Upper lobe of right lung (tissue), 1 donor: ENCODE data around the gene CCDC88B. TPM values are rescaled to one million over a fixed set of nuclear protein-coding genes. Genes with fewer than 3 reads are reported as not detected.

Source experiments
- ATAC-seq: fragments of 200-7000 bp; cut with Tn5 transposase; one replicate; pipeline ENCODE4 v1.9.1; 2020; ENCODE audit warnings: mild to moderate bottlenecking, moderate library complexity
- DNase-seq: peaks from one replicate; pipeline ENCODE4 v3.0.0-alpha.2; 2020
- H3K27ac ChIP-seq: fragments of 200-600 bp; one replicate; pipeline ENCODE4 v1.8.0; 2022
- H3K27me3 ChIP-seq: fragments of 200-600 bp; one replicate; pipeline ENCODE4 v1.8.0; 2022; ENCODE audit warnings: mild to moderate bottlenecking
- H3K36me3 ChIP-seq: fragments of 200-600 bp; one replicate; pipeline ENCODE4 v1.8.0; 2022
- H3K4me1 ChIP-seq: fragments of 200-600 bp; one replicate; pipeline ENCODE4 v1.8.0; 2022
- H3K4me3 ChIP-seq: fragments of 200-600 bp; one replicate; pipeline ENCODE4 v1.8.0; 2022; ENCODE audit warnings: mild to moderate bottlenecking
- H3K9me3 ChIP-seq: fragments of 200-600 bp; one replicate; pipeline ENCODE4 v1.8.0; 2022
- intact Hi-C: fragments of 100-400 bp; cut with DNase I; formaldehyde crosslinking; loops from one replicate; pipeline ENCODE4 v1.11.0; 2022
- total RNA-seq: library from RNA; stranded (reverse); fragmentation: NEBNext Ultra II Directional; extraction: Animal tissue kit (Norgen Biotek cat#: 25700); gene quantifications from one replicate; pipeline ENCODE4 v1.2.1, GENCODE V29; 2021
- TF ChIP-seq, protein P1 (sequence below): fragments of 200-600 bp; IDR thresholded peaks from one replicate; pipeline ENCODE4 v1.8.0; 2022; ENCODE audit warnings: antibody characterized with exemption
- donor health status: DM: no; HTN: yes; CAD: no; lungs with severe emphysema.

Gene CCDC88B
- total RNA-seq, 1 donor from 2014 or later = 20.7 TPM

DNA sequence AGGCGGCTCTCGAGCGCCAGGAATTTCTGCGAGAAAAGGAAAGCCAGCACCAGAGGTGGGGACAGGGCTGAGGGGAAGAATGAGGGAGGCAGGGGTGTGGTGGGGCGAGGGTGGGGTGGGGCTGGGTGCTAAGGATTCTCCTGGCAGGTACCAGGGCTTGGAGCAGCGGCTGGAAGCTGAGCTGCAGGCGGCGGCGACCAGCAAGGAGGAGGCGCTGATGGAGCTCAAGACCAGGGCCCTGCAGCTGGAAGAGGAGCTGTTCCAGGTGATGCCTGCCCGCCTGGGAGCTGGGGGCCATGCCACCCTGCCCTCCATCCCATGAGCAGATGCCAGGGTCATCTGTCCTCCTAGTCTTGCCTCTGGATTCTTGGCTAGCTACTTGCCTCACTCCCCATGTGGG, 9.4 kb downstream of the CCDC88B start:
- no peaks in the 10 kb centered on the region for H3K9me3 ChIP-seq
- intact Hi-C loops = no loop called here
- H3K4me1 ChIP-seq = no peaks in the 10 kb centered on the region
- no peak for ATAC-seq
- H3K4me3 ChIP-seq = no peak overlapping the region
- no peaks in the 10 kb centered on the region for H3K27me3 ChIP-seq
- no peak overlapping the region for H3K27ac ChIP-seq
- no peaks in the 10 kb centered on the region for H3K36me3 ChIP-seq
- TF ChIP-seq, protein P1, sequence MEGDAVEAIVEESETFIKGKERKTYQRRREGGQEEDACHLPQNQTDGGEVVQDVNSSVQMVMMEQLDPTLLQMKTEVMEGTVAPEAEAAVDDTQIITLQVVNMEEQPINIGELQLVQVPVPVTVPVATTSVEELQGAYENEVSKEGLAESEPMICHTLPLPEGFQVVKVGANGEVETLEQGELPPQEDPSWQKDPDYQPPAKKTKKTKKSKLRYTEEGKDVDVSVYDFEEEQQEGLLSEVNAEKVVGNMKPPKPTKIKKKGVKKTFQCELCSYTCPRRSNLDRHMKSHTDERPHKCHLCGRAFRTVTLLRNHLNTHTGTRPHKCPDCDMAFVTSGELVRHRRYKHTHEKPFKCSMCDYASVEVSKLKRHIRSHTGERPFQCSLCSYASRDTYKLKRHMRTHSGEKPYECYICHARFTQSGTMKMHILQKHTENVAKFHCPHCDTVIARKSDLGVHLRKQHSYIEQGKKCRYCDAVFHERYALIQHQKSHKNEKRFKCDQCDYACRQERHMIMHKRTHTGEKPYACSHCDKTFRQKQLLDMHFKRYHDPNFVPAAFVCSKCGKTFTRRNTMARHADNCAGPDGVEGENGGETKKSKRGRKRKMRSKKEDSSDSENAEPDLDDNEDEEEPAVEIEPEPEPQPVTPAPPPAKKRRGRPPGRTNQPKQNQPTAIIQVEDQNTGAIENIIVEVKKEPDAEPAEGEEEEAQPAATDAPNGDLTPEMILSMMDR = no peak
- DNase-seq = no peak

DNA sequence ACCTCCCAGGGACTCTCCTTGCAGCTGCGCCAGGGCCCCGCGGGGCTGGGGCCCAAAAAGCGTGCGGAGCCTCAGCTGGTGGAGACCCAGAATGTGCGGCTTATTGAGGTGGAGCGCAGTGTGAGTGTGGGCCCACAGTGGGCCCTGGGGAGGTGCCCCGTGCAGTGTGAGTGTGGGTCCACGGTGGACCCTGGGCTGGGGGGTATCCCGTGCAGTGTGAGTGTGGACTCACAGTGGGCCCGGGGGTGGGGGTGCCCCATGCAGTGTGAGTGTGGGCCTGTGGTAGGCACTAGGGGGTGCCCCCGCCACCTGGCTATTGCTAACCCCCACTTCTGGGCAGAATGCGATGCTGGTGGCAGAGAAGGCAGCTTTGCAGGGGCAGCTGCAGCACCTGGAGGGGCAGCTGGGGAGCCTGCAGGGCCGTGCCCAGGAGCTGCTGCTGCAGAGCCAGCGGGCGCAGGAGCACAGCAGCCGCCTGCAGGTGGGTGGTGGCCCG, 11.2 kb downstream of the CCDC88B start:
- TF ChIP-seq, protein P1 = no peak
- ATAC-seq = no peak
- no peak for DNase-seq
- Histone ChIP-seq H3K4me1 (peaks cover 7% of the 10 kb centered on the region), H3K9me3 (no peaks in the 10 kb centered on the region), H3K27ac (no peak overlapping the region), H3K4me3 (no peak overlapping the region), H3K36me3 (no peaks in the 10 kb centered on the region), H3K27me3 (no peaks in the 10 kb centered on the region)
- intact Hi-C loops = no loop called here

DNA sequence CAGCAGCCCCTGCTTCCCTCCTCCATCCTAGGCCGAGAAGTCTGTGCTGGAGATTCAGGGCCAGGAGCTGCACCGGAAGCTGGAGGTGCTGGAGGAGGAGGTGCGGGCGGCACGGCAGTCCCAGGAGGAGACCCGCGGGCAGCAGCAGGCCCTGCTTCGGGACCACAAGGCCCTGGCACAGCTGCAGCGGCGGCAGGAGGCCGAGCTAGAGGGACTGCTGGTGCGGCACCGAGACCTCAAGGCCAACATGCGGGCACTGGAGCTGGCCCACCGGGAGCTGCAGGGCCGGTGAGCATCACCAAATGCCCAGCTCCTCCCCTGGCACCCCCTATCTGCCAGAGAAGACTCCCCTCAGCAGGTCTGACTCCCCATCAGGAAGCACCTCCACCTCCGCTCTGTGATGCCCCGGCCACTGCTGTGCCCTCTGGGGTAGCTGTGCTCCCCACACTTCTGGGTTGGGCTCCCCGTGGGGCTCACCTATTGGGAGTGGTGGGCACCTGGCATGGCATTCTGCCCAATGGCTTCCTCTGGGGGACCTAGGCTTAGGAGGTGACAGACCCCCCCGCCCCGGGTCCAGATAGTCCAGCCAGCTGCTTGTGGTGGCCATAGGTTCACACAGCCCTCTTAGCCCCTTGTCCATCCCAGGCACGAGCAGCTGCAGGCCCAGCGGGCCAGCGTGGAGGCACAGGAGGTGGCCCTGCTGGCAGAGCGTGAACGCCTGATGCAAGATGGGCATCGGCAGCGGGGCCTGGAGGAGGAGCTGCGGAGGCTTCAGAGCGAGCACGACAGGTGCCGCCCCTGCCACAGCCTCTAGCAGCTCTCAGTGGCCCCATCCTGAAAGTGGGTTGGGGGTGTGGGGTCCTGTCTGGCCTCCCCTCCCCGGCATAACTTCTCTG, 12.3 kb downstream of the CCDC88B start:
- no peak overlapping the region for H3K4me3 ChIP-seq
- H3K27ac ChIP-seq = no peak overlapping the region
- peaks cover 7% of the 10 kb centered on the region for H3K4me1 ChIP-seq
- no peaks in the 10 kb centered on the region for H3K36me3 ChIP-seq
- ATAC-seq (no peak), DNase-seq (no peak)
- intact Hi-C loops = no loop called here
- H3K27me3 ChIP-seq = no peaks in the 10 kb centered on the region
- TF ChIP-seq, protein P1 = no peak
- H3K9me3 ChIP-seq = no peaks in the 10 kb centered on the region

DNA sequence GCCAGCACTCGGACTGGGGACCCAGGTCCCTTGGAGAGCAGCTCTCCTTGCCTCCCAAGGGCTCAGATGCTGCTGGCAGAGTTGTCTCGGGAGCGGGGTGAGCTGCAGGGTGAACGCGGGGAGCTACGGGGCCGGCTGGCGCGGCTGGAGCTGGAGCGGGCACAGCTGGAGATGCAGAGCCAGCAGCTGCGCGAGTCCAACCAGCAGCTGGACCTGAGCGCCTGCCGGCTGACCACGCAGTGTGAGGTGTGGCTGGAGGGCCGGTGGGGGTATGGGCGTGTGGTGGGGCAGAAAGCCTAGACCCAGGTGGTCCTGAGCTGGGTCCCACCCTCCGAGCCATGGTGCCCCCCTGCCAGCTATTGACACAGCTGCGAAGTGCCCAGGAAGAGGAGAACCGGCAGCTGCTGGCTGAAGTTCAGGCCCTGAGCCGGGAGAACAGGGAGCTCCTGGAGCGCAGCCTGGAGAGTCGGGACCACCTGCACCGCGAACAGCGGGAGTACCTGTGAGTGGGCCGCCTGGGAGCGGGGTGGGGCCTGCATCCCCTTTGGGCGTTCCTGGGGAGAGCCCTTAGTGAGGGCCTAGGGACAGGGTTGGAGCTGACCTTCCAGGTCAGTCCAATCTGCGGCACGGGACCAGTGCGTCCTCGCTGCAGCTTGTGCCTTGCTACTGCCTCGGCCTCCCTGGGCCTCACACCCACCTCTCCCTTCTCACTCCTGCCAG, 13.2 kb downstream of the CCDC88B start:
- Histone ChIP-seq H3K4me1 (peaks cover 13% of the 10 kb centered on the region), H3K36me3 (no peaks in the 10 kb centered on the region), H3K27ac (no peak overlapping the region), H3K4me3 (no peak overlapping the region), H3K9me3 (no peaks in the 10 kb centered on the region), H3K27me3 (no peaks in the 10 kb centered on the region)
- intact Hi-C loops = no loop called here
- no peak for ATAC-seq
- TF ChIP-seq, protein P1 = no peak
- DNase-seq = no peak

DNA sequence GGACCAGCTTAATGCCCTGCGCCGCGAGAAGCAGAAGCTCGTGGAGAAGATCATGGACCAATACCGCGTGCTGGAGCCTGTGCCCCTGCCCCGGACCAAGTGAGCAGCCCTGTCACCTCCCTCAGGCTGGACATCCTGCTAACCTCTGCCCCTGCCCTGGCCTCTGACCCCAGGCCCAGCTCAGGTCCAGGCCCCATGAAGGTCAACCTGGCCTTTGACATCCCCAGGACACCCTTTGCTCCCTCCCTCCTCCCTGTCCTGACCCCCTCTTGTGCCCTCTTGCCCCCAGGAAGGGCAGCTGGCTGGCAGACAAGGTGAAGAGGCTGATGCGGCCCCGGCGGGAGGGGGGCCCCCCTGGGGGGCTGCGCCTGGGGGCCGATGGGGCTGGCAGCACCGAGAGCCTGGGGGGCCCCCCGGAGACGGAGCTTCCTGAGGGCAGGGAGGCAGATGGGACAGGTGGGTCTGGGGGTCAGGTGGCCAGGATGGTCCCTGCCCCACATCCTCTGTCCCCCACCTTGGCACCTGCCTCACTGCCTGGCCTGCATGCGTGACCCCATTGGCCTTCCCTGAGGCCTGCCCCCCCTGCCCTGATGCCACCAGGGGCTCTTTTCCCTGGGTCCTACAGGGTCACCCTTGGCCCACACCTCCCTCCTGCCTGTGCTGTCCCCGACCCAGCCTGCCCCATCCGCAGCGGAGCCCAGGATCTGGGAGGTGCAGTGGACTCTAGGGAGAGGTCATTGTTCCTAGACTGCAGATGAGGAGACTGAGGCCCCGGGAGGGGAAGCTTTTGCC, 13.9 kb downstream of the CCDC88B start:
- TF ChIP-seq, protein P1 = no peak
- DNase-seq = no peak
- H3K4me1 ChIP-seq = peaks cover 18% of the 10 kb centered on the region
- intact Hi-C loops = no loop called here
- no peak overlapping the region for H3K27ac ChIP-seq
- no peaks in the 10 kb centered on the region for H3K27me3 ChIP-seq
- no peak for ATAC-seq
- no peaks in the 10 kb centered on the region for H3K9me3 ChIP-seq
- H3K4me3 ChIP-seq = no peak overlapping the region
- no peaks in the 10 kb centered on the region for H3K36me3 ChIP-seq
